Measurements from ENCODE around the gene PAX7. TPM values are rescaled to one million over a fixed set of nuclear protein-coding genes. Genes with fewer than 3 reads are reported as not detected.

PAX7 gene
- total and polyA plus RNA-seq, 2 of the 4 experiments (the other 2 are of a cell fraction): not detected

DNA sequence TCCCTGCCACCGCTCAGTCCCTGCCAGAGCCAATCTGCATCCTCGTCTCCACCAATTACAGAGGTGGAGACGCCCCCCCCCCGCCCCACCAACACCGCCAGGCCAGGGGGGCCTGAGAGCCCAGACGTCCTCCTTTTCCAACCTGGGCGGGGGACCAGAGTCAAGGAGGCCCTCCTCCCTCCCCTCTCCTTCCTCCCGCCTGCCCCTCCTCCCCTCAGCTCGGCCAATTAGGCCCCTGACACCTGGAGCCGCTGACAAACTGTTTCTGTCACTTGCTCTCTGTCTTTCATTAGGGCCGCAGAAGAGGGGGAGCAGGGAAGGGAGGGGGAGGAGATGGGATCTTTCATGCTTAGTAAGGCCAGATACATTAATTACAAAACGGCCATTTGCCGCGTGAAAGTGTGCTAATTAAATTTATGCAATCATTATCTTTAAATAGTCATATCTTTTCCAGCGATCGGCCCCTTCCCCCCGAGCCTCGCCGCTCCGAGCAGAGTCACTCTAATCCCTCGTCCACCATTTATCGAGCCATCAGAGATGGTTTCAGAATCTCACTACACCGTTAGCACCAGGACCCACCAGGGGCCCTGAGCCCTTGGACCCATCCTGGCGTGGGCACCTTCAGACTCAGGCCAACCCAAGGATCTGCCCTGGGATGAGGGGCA lies 94.7 kb downstream of the PAX7 start:
- H4K91ac ChIP-seq (ENCODE audit: insufficient read depth, low read depth, low read length): no peak overlapping the region
- no peak overlapping the region for H2AFZ ChIP-seq (replicated peaks; ENCODE audit: low read length, poor library complexity)
- no peaks in the 10 kb centered on the region for H3K9me1 ChIP-seq (ENCODE audit: insufficient read depth, low read length)
- H2BK15ac ChIP-seq (ENCODE audit: low read depth, low read length): no peak overlapping the region
- ChIA-PET CTCF (no interaction called here), POLR2A (ENCODE audit: unreplicated experiment) (no interaction called here)
- no peak overlapping the region for H4K8ac ChIP-seq (ENCODE audit: low read depth in 2 of 2, low read length in 2 of 2)
- H3K9me3 ChIP-seq (ENCODE audit: control insufficient read depth, insufficient read depth, low read length): no peaks in the 10 kb centered on the region
- H4K5ac ChIP-seq (ENCODE audit: low read depth, low read length): no peak overlapping the region
- no peak overlapping the region for H3K23ac ChIP-seq (ENCODE audit: low read depth, low read length)
- ATAC-seq (ENCODE audit: low read depth) (no peak), DNase-seq (no peak)
- no peak overlapping the region for H3K18ac ChIP-seq (ENCODE audit: low read depth, low read length)
- no peak overlapping the region for H3K4me2 ChIP-seq (ENCODE audit: low read depth, low read length)
- 5% methylated on average over 8 of the region's 24 CpGs; no CpG with 5 or more reads in 1 of the 2 experiments for WGBS, 2 experiments (ENCODE audit: extremely low coverage in 2 of 2, insufficient read length in 1 of 2)
- H2AK5ac ChIP-seq (ENCODE audit: low read depth, low read length): no peak overlapping the region
- H3K79me1 ChIP-seq (ENCODE audit: low read depth in 1 of 2, low read length in 2 of 2): no peaks in the 10 kb centered on the region
- H4K20me1 ChIP-seq (ENCODE audit: insufficient read depth, low read length): no peaks in the 10 kb centered on the region
- no peak overlapping the region for H3K4me3 ChIP-seq (ENCODE audit: insufficient read depth, low read depth, low read length)
- no peak overlapping the region for H3K27ac ChIP-seq (ENCODE audit: insufficient read depth, low read length)
- no TSS peak for BruUV-seq (replicated peaks)
- no peak overlapping the region for H3K4ac ChIP-seq (ENCODE audit: low read depth, low read length)
- H3K27me3 ChIP-seq (ENCODE audit: control insufficient read depth, insufficient read depth, low read length): peaks cover 15% of the 10 kb centered on the region
- H2AK9ac ChIP-seq (replicated peaks; ENCODE audit: low read depth, low read length, poor library complexity): no peak overlapping the region
- H3K9ac ChIP-seq (ENCODE audit: low read depth, low read length): no peak overlapping the region
- no peak overlapping the region for H2BK120ac ChIP-seq (ENCODE audit: low read depth, low read length)
- in situ Hi-C loops (cut with MboI; ENCODE audit: low sequenced_read_pairs): no loop called here
- no peak overlapping the region for H2BK20ac ChIP-seq (ENCODE audit: low read depth, low read length)
- H2BK5ac ChIP-seq (ENCODE audit: low read depth, low read length, poor library complexity, severe bottlenecking): no peak overlapping the region
- dilution Hi-C loops (cut with HindIII; ENCODE audit: low sequenced_read_pairs, unreplicated experiment): no loop called here
- no peak overlapping the region for H3K14ac ChIP-seq (replicated peaks; ENCODE audit: low read depth, low read length)
- intact Hi-C loops (cut with micrococcal nuclease): no loop called here
- H3K4me1 ChIP-seq (ENCODE audit: control insufficient read depth, insufficient read depth, low read length): no peaks in the 10 kb centered on the region
- no peaks in the 10 kb centered on the region for H3K36me3 ChIP-seq (ENCODE audit: control insufficient read depth, insufficient read depth, low read length)
- no peak overlapping the region for H3K56ac ChIP-seq (ENCODE audit: extremely low read depth, insufficient read depth, low read length)
- no peak for TF ChIP-seq SMC3 (IDR thresholded peaks at IDR 0.05; ENCODE audit: low read depth, low read length)

Measured in IMR-90 (cell line).